ENCODE measurements around the gene LCE2C. TPM values are rescaled to one million over a fixed set of nuclear protein-coding genes. Genes with fewer than 3 reads are reported as not detected.
"Not testable (repeated sequence)": the region's sequence is repeated elsewhere in the genome, so short reads cannot be mapped to it uniquely, and the experiment has no call there.

The LCE2C gene
- total and polyA plus RNA-seq, 2 donors: 1.7 TPM; not detected in 1

- WGBS: 93% methylated on average over 4 of the region's 4 CpGs
- no peak overlapping the region for H3K4me3 ChIP-seq (ENCODE audit: low read length in 2 of 2)
- no peak for DNase-seq (ENCODE audit: low read depth in 6 of 9, low spot score in 9 of 9)
Observed at GRCh38 chr1:152657677-152658076, 17.4 kb upstream of the LCE2C start.

GRCh38 chr1:152658649-152659048 lies 16.4 kb upstream of the LCE2C start:
- Histone ChIP-seq H3K4me1 (ENCODE audit: control insufficient read depth in 2 of 2, insufficient read depth in 2 of 2, low read length in 2 of 2) (no peaks in the 10 kb centered on the region), H3K27me3 (ENCODE audit: control insufficient read depth in 2 of 2, insufficient read depth in 1 of 2, low read length in 1 of 2) (no peaks in the 10 kb centered on the region), H3K4me3 (ENCODE audit: low read length in 2 of 2) (no peak overlapping the region), H3K36me3 (ENCODE audit: control insufficient read depth in 2 of 2, insufficient read depth in 2 of 2, low read length in 1 of 2) (no peaks in the 10 kb centered on the region), H3K9me3 (ENCODE audit: control insufficient read depth in 2 of 2, insufficient read depth in 1 of 2, low read length in 1 of 2) (no peaks in the 10 kb centered on the region), H3K27ac (ENCODE audit: low read depth in 1 of 2, low read length in 1 of 2) (no peak overlapping the region)
- DNase-seq (ENCODE audit: low read depth in 6 of 9, low spot score in 9 of 9): no peak
- WGBS: 97% methylated on average over 3 of the region's 3 CpGs

More at GRCh38 chr1:152657677-152658076, 17.4 kb upstream of the LCE2C start:
- no peaks in the 10 kb centered on the region for H3K36me3 ChIP-seq (ENCODE audit: control insufficient read depth in 2 of 2, insufficient read depth in 2 of 2, low read length in 1 of 2)
- no peak overlapping the region for H3K27ac ChIP-seq (ENCODE audit: low read depth in 1 of 2, low read length in 1 of 2)
- H3K27me3 ChIP-seq (ENCODE audit: control insufficient read depth in 2 of 2, insufficient read depth in 1 of 2, low read length in 1 of 2): no peaks in the 10 kb centered on the region
- H3K9me3 ChIP-seq (ENCODE audit: control insufficient read depth in 2 of 2, insufficient read depth in 1 of 2, low read length in 1 of 2): no peaks in the 10 kb centered on the region
- H3K4me1 ChIP-seq (ENCODE audit: control insufficient read depth in 2 of 2, insufficient read depth in 2 of 2, low read length in 2 of 2): no peaks in the 10 kb centered on the region

DNA sequence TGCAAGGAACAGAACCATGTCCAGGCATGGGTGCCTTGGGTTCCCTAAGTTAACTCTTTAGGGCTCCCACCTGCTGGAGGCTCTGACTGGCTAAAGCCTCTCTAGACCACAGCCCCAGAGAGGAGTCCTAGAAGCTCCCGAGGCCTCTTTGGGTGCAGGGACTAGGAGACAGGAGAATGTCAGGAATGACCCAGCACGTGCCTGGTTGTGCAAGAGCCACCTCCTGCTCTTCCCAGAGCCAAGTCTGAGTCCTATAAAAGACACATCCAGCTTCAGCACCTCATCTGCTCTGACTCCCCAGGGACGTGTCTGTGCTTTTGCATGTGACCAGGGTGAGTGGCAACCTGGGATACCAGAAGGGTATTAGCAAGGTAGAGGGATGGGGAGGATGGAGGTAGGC lies 12.0 kb upstream of the LCE2C start, which contains the start of gene LCE2D:
TSS of gene LCE2D (plus strand) at position 283 of the 400 bp plus-strand sequence. CDS start 726 bp downstream, outside the sequence.
- no peak for DNase-seq (ENCODE audit: low read depth in 6 of 9, low spot score in 9 of 9)
- Histone ChIP-seq H3K27me3 (ENCODE audit: control insufficient read depth in 2 of 2, insufficient read depth in 1 of 2, low read length in 1 of 2) (no peaks in the 10 kb centered on the region), H3K27ac (ENCODE audit: low read depth in 1 of 2, low read length in 1 of 2) (no peak within 1 kb of the TSS), H3K9me3 (ENCODE audit: control insufficient read depth in 2 of 2, insufficient read depth in 1 of 2, low read length in 1 of 2) (no peaks in the 10 kb centered on the region), H3K36me3 (ENCODE audit: control insufficient read depth in 2 of 2, insufficient read depth in 2 of 2, low read length in 1 of 2) (no peaks in the 10 kb centered on the region), H3K4me3 (ENCODE audit: low read length in 2 of 2) (no peak within 1 kb of the TSS), H3K4me1 (ENCODE audit: control insufficient read depth in 2 of 2, insufficient read depth in 2 of 2, low read length in 2 of 2) (no peaks in the 10 kb centered on the region)
- WGBS: 75% methylated on average over 3 of the region's 3 CpGs

DNA sequence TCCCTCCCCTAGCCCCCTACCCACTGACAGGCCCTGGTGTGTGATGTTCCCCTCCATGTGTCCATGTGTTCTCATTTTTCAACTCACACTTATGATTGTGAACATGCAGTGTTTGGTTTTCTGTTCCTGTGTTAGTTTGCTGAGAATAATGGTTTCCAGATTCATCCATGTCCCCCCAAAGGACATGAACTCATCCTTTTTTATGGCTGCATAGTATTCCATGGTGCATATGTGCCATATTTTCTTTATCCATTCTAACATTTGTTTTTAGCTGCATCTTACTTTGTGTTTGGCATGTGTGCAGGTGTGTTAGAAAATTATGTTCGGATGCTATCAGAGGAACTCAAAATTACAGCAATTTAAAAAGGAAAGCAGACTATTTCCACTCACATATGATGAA lies 8.9 kb upstream of the LCE2C start:
- H3K27me3 ChIP-seq (ENCODE audit: control insufficient read depth in 2 of 2, insufficient read depth in 1 of 2, low read length in 1 of 2); H3K27ac ChIP-seq (ENCODE audit: low read depth in 1 of 2, low read length in 1 of 2): not testable (repeated sequence)
- 94% methylated on average over 1 of the region's 1 CpG for WGBS

GRCh38 chr1:152667648-152668047 lies 7.4 kb upstream of the LCE2C start:
- DNase-seq (ENCODE audit: low read depth in 6 of 9, low spot score in 9 of 9): no peak
- no peaks in the 10 kb centered on the region for H3K36me3 ChIP-seq (ENCODE audit: control insufficient read depth in 2 of 2, insufficient read depth in 2 of 2, low read length in 1 of 2)
- no peaks in the 10 kb centered on the region for H3K27me3 ChIP-seq (ENCODE audit: control insufficient read depth in 2 of 2, insufficient read depth in 1 of 2, low read length in 1 of 2)
- H3K27ac ChIP-seq (ENCODE audit: low read depth in 1 of 2, low read length in 1 of 2): no peak overlapping the region
- 86% methylated on average over 5 of the region's 5 CpGs for WGBS
- no peaks in the 10 kb centered on the region for H3K4me1 ChIP-seq (ENCODE audit: control insufficient read depth in 2 of 2, insufficient read depth in 2 of 2, low read length in 2 of 2)
- no peaks in the 10 kb centered on the region for H3K9me3 ChIP-seq (ENCODE audit: control insufficient read depth in 2 of 2, insufficient read depth in 1 of 2, low read length in 1 of 2)
- no peak overlapping the region for H3K4me3 ChIP-seq (ENCODE audit: low read length in 2 of 2)

More for the DNA sequence above, 8.9 kb upstream of the LCE2C start:
- not testable (repeated sequence) for H3K9me3 ChIP-seq (ENCODE audit: control insufficient read depth in 2 of 2, insufficient read depth in 1 of 2, low read length in 1 of 2); H3K36me3 ChIP-seq (ENCODE audit: control insufficient read depth in 2 of 2, insufficient read depth in 2 of 2, low read length in 1 of 2); H3K4me1 ChIP-seq (ENCODE audit: control insufficient read depth in 2 of 2, insufficient read depth in 2 of 2, low read length in 2 of 2); DNase-seq (ENCODE audit: low read depth in 6 of 9, low spot score in 9 of 9); H3K4me3 ChIP-seq (ENCODE audit: low read length in 2 of 2)

GRCh38 chr1:152673016-152673415 lies 2.1 kb upstream of the LCE2C start:
- no peak overlapping the region for H3K27ac ChIP-seq (ENCODE audit: low read depth in 1 of 2, low read length in 1 of 2)
- WGBS: 63% methylated on average over 2 of the region's 2 CpGs
- no peaks in the 10 kb centered on the region for H3K4me1 ChIP-seq (ENCODE audit: control insufficient read depth in 2 of 2, insufficient read depth in 2 of 2, low read length in 2 of 2)
- H3K27me3 ChIP-seq (ENCODE audit: control insufficient read depth in 2 of 2, insufficient read depth in 1 of 2, low read length in 1 of 2): no peaks in the 10 kb centered on the region
- no peaks in the 10 kb centered on the region for H3K9me3 ChIP-seq (ENCODE audit: control insufficient read depth in 2 of 2, insufficient read depth in 1 of 2, low read length in 1 of 2)
- H3K36me3 ChIP-seq (ENCODE audit: control insufficient read depth in 2 of 2, insufficient read depth in 2 of 2, low read length in 1 of 2): no peaks in the 10 kb centered on the region
- no peak overlapping the region for H3K4me3 ChIP-seq (ENCODE audit: low read length in 2 of 2)
- DNase-seq (ENCODE audit: low read depth in 6 of 9, low spot score in 9 of 9): no peak

- Histone ChIP-seq H3K4me3 (ENCODE audit: low read length in 2 of 2) (no peak overlapping the region), H3K9me3 (ENCODE audit: control insufficient read depth in 2 of 2, insufficient read depth in 1 of 2, low read length in 1 of 2) (no peaks in the 10 kb centered on the region), H3K27ac (ENCODE audit: low read depth in 1 of 2, low read length in 1 of 2) (no peak overlapping the region), H3K4me1 (ENCODE audit: control insufficient read depth in 2 of 2, insufficient read depth in 2 of 2, low read length in 2 of 2) (no peaks in the 10 kb centered on the region), H3K36me3 (ENCODE audit: control insufficient read depth in 2 of 2, insufficient read depth in 2 of 2, low read length in 1 of 2) (no peaks in the 10 kb centered on the region), H3K27me3 (ENCODE audit: control insufficient read depth in 2 of 2, insufficient read depth in 1 of 2, low read length in 1 of 2) (no peaks in the 10 kb centered on the region)
- WGBS: 87% methylated on average over 6 of the region's 6 CpGs
- DNase-seq (ENCODE audit: low read depth in 6 of 9, low spot score in 9 of 9): no peak
Observed at GRCh38 chr1:152679459-152679858, 4.4 kb downstream of the LCE2C start.

DNA sequence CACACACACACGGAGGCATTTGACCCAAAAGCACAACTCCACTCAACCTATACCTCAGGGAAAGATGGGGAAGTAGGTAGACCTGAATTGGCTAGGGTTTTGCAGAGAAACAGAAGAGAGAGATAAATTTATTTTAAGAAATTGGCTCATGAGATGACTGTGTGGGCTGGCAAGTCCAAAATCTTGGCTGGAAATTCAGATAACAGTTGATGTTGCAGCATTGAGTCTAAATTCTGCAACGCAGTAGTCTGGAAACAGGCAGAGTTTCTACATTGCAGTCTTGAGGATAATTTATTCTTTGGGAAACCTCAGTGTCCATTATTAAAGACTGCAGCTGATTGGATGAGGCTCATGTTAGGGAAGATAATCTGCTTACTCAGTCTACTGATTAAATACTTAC lies 6.5 kb downstream of the LCE2C start:
- Histone ChIP-seq H3K4me3 (ENCODE audit: low read length in 2 of 2) (no peak overlapping the region), H3K36me3 (ENCODE audit: control insufficient read depth in 2 of 2, insufficient read depth in 2 of 2, low read length in 1 of 2) (no peaks in the 10 kb centered on the region), H3K9me3 (ENCODE audit: control insufficient read depth in 2 of 2, insufficient read depth in 1 of 2, low read length in 1 of 2) (no peaks in the 10 kb centered on the region), H3K4me1 (ENCODE audit: control insufficient read depth in 2 of 2, insufficient read depth in 2 of 2, low read length in 2 of 2) (no peaks in the 10 kb centered on the region), H3K27me3 (ENCODE audit: control insufficient read depth in 2 of 2, insufficient read depth in 1 of 2, low read length in 1 of 2) (no peaks in the 10 kb centered on the region), H3K27ac (ENCODE audit: low read depth in 1 of 2, low read length in 1 of 2) (no peak overlapping the region)
- DNase-seq (ENCODE audit: low read depth in 6 of 9, low spot score in 9 of 9): no peak
- WGBS: 71% methylated on average over 2 of the region's 2 CpGs

DNA sequence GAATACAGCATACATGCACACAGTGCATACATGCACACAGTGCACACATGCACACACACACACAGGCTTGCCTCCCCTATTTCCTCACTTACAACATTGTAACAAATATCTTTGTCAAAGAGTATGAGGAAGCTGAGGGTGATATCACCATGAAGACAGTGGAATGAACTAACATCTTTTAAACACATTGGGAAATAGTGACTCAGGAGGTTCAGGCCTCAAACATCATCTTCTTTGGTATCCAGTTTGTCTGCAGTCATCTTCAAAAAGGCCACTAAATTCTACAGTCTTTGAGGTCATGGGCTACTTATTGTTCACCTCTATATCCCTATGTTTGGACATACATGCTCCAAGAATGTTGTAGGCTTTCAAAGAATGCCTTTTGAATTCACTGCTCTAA lies 8.8 kb downstream of the LCE2C start:
- Histone ChIP-seq H3K9me3 (ENCODE audit: control insufficient read depth in 2 of 2, insufficient read depth in 1 of 2, low read length in 1 of 2) (no peaks in the 10 kb centered on the region), H3K36me3 (ENCODE audit: control insufficient read depth in 2 of 2, insufficient read depth in 2 of 2, low read length in 1 of 2) (no peaks in the 10 kb centered on the region), H3K27ac (ENCODE audit: low read depth in 1 of 2, low read length in 1 of 2) (no peak overlapping the region), H3K4me1 (ENCODE audit: control insufficient read depth in 2 of 2, insufficient read depth in 2 of 2, low read length in 2 of 2) (no peaks in the 10 kb centered on the region), H3K27me3 (ENCODE audit: control insufficient read depth in 2 of 2, insufficient read depth in 1 of 2, low read length in 1 of 2) (no peaks in the 10 kb centered on the region), H3K4me3 (ENCODE audit: low read length in 2 of 2) (no peak overlapping the region)
- DNase-seq (ENCODE audit: low read depth in 6 of 9, low spot score in 9 of 9): no peak

GRCh38 chr1:152685823-152686222 lies 10.7 kb downstream of the LCE2C start, which contains the start of gene LCE2B:
TSS of gene LCE2B (plus strand) at chr1:152686123. CDS start at chr1:152686844, 721 bp downstream.
- not testable (repeated sequence) for H3K27me3 ChIP-seq (ENCODE audit: control insufficient read depth in 2 of 2, insufficient read depth in 1 of 2, low read length in 1 of 2); H3K4me3 ChIP-seq (ENCODE audit: low read length in 2 of 2); DNase-seq (ENCODE audit: low read depth in 6 of 9, low spot score in 9 of 9); H3K36me3 ChIP-seq (ENCODE audit: control insufficient read depth in 2 of 2, insufficient read depth in 2 of 2, low read length in 1 of 2); H3K9me3 ChIP-seq (ENCODE audit: control insufficient read depth in 2 of 2, insufficient read depth in 1 of 2, low read length in 1 of 2); H3K4me1 ChIP-seq (ENCODE audit: control insufficient read depth in 2 of 2, insufficient read depth in 2 of 2, low read length in 2 of 2); H3K27ac ChIP-seq (ENCODE audit: low read depth in 1 of 2, low read length in 1 of 2)
- 80% methylated on average over 4 of the region's 4 CpGs for WGBS

Measured in thymus (tissue), 11 donors.